ENCODE measurements around the gene C5orf46.

DNA sequence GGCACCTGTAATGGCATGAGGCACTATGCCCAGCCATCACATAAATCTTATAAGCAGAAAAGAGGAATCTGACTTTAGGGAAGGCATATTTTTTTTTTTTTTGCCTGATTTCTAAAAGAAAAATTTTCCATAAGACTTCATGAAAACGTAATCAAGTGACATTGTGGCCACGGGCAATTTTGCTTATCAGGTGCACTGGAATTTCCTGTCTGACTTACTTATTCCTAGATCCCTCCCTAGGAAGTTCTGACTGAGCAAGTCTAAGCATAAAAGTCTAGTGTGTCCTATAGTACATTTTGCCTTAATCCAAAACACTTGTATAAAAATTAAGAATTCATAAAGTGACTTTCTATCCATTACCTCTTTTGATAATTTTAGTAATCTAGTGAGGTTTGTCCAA lies 12.5 kb downstream of the C5orf46 start:
- TF ChIP-seq, protein P1, sequence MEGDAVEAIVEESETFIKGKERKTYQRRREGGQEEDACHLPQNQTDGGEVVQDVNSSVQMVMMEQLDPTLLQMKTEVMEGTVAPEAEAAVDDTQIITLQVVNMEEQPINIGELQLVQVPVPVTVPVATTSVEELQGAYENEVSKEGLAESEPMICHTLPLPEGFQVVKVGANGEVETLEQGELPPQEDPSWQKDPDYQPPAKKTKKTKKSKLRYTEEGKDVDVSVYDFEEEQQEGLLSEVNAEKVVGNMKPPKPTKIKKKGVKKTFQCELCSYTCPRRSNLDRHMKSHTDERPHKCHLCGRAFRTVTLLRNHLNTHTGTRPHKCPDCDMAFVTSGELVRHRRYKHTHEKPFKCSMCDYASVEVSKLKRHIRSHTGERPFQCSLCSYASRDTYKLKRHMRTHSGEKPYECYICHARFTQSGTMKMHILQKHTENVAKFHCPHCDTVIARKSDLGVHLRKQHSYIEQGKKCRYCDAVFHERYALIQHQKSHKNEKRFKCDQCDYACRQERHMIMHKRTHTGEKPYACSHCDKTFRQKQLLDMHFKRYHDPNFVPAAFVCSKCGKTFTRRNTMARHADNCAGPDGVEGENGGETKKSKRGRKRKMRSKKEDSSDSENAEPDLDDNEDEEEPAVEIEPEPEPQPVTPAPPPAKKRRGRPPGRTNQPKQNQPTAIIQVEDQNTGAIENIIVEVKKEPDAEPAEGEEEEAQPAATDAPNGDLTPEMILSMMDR (IDR thresholded peaks at IDR 0.05), result no peak
- peak in 1 of 3 donors; percentile 19 for TF ChIP-seq POLR2AphosphoS5 (IDR thresholded peaks at IDR 0.05)
